Adipocyte (in vitro differentiated cells): Measurements from ENCODE around the gene GATD1.

Source experiments
- DNase-seq: peaks from one replicate; pipeline ENCODE4 v3.0.0-alpha.2; 2015; ENCODE audit warnings: low read depth
- H3K27me3 ChIP-seq: replicated peaks from 2 replicates; pipeline ENCODE4 v1.7.0; 2013; ENCODE audit warnings: mild to moderate bottlenecking, low read length, moderate library complexity; ENCODE audit not compliant: control insufficient read depth, insufficient read depth
- H3K36me3 ChIP-seq: 2 replicates; pipeline ENCODE4 v1.7.0; 2013; ENCODE audit warnings: low read length, mild to moderate bottlenecking, moderate library complexity; ENCODE audit not compliant: control insufficient read depth, insufficient read depth, severe bottlenecking
- H3K4me1 ChIP-seq: 2 replicates; pipeline ENCODE4 v1.7.0; 2013; ENCODE audit warnings: mild to moderate bottlenecking, low read length, moderate library complexity; ENCODE audit not compliant: control insufficient read depth, insufficient read depth
- H3K4me3 ChIP-seq: 2 replicates; pipeline ENCODE4 v1.7.0; 2013; ENCODE audit warnings: mild to moderate bottlenecking, low read length, moderate library complexity
- H3K9ac ChIP-seq: 2 replicates; pipeline ENCODE4 v1.7.0; 2013; ENCODE audit warnings: mild to moderate bottlenecking, low read length, moderate library complexity
- H3K9me3 ChIP-seq: 2 replicates; pipeline ENCODE4 v1.7.0; 2013; ENCODE audit warnings: mild to moderate bottlenecking, low read length, moderate library complexity; ENCODE audit not compliant: control insufficient read depth

GATD1 gene

DNA sequence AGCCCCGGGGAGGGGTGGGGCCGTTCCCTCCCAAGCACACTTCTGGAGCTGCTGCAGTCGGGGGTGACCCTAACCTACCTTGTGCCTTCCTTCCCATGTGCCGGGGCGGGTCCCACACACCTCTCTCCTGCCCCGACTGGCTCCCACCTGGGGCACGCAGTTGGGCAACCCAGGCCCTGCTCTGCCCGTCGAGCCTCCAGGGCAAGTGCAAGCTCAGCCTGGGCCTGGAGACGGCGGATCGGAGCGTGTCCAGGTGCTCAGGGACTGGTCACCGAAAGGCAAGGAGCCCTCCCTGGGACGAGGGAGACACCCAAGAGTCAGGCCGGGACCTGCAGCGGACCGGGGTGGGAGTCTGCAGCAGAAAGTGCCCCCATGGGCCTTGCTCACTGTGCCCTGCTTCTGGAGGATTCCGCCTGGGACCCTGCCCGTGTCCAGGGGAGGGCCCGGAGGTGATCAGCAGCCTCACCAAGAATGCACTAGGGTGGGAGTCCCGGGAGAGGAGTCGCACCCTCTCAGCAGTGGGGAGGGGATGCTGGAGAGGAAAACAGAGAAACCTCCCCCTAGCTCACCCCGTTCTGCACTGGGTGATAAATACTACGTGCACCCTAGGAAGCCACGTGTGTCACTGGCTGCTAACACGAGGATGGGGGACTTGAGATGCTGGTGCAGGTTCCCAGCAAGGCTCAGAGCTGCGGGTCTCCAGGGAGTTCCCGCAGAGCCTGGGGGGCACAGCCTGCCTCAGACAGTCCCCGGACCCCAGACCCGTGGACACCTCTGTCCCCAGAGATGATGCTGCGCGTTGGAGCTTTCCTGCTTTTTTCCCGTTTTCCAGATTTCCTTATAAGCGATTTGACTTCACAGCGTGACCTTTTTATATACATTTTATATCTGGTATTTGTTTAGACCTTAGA is 5.2 kb upstream of the GATD1 start:
- Histone ChIP-seq H3K4me1 (peaks cover 17% of the 10 kb centered on the region), H3K27me3 (no peaks in the 10 kb centered on the region), H3K9ac (peak overlapping the region; percentile 51), H3K9me3 (no peaks in the 10 kb centered on the region), H3K36me3 (peaks cover 8% of the 10 kb centered on the region), H3K4me3 (no peak overlapping the region)
- no peak for DNase-seq

DNA sequence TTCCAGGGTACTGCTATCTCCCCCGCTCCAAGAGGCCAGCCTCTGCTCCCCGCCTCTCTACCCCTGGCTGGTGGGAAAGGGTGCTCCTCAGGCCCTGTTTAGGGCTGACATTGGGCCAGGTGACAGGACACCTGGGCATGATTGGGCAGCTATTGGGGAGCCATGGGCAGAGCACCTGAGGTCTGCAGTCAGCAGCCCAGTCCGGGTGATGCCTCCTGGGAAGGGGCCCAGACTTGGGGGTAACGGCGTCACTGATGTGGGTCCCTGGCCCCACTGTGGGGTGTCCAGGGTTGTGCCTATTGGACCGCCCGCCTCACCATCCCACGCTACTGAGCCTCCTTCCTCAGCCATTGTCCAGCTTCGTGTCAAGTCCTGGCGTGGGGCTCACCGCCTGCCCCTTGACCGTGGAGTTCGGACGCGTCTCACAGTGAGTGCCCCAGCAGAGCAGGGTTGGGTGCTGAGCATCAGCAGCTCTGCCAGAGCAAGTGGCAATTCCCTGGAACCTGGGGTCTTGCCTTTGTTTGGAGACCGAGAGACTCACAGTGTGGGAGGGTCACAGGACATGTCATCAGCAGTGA is 2.8 kb upstream of the GATD1 start:
- no peak for DNase-seq

DNA sequence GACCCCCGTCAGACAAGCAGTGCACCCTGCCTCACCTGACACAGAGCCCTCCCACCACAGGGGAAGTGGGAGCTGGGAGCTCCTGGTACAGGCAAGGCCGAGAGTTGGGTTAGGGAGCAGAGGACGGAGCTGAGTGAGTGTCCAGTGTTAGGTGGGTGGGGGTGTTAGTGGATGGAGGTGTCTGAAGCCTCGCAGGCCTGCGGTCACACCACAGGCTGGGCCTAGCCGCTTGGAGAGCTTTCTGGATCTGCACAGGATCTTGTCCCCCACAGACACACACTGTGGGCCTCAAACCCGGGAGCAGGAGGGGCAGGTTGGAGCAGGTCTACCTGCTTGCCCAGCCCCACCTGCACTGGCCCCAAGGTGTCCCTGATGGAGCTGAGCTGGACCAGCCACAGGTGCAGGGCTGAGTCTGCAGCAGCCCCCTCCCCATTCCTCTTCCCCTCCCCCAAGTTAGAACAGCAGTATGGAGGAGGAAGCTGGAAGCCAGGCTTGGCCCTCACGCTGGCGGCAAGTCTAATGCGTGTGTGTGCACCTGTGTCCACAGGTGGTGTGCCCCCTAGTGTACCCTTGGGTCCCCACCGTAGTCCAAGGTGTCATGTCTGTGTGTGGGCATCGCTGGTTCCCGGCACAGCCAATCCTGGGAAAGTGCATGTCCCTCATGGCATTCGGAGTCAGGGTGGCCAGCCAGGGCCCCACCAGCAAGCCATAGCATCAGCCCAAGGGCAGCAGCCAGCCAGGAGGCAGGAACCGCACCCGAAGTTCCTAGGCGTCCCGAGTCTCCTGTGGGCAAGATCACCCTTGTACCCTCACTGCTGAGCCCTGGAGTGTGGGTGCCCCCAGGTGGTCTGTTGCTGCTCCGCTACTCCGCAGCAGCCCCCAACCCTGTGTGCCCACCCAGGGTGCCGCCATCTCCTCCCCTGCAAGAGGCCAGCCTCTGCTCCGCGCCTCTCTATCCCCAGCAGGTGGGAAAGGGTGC is 2.0 kb upstream of the GATD1 start:
- Histone ChIP-seq H3K27me3 (no peaks in the 10 kb centered on the region), H3K4me1 (peaks cover 28% of the 10 kb centered on the region), H3K36me3 (peaks cover 11% of the 10 kb centered on the region), H3K9me3 (no peaks in the 10 kb centered on the region), H3K9ac (no peak overlapping the region), H3K4me3 (no peak overlapping the region)
- no peak for DNase-seq

More for the DNA sequence above, 2.8 kb upstream of the GATD1 start:
- Histone ChIP-seq H3K9me3 (no peaks in the 10 kb centered on the region), H3K4me3 (no peak overlapping the region), H3K9ac (no peak overlapping the region), H3K4me1 (peaks cover 24% of the 10 kb centered on the region), H3K27me3 (no peaks in the 10 kb centered on the region), H3K36me3 (peaks cover 8% of the 10 kb centered on the region)

DNA sequence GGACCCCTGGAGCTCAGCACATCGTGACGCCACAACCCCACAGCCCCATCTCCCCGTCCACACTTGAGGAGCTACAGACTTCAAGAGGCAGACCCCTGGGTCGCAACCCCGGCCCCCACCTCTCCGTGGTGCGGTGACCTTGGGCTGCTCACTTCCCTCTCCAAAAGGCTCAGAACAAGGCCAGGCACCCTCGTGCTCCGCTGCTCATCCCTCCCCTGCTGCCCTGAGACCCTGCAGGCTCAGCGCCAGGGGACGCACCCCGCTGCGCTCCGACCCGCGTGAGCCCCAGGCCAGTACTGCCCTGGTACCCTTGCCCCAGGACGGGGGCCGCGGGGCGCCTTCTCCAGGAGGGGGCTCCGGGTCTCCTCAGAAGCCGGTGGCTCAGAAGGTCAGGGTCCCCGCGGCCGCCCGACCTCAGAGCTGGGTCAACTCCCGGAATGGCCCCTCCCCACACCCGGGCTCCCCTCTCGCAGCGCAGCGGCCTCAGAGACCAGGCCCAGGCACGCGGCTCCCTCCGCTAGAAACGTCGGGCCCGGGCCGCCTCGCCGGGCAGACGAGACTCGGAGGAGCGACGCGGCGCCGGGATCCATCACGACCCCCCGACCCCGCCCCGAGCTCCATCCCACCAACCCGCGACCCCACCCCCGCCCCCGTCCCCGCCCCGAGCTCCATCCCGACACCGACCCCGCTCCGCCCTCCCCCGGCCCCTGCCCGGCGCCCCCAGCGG is 563 bp downstream of the GATD1 start:
- Histone ChIP-seq H3K9ac (peak overlapping the region; percentile 91), H3K27me3 (no peaks in the 10 kb centered on the region), H3K4me3 (peak overlapping the region; percentile 91), H3K4me1 (peaks cover 20% of the 10 kb centered on the region), H3K9me3 (no peaks in the 10 kb centered on the region), H3K36me3 (peaks cover 33% of the 10 kb centered on the region)
- DNase-seq, result peak; percentile 74

DNA sequence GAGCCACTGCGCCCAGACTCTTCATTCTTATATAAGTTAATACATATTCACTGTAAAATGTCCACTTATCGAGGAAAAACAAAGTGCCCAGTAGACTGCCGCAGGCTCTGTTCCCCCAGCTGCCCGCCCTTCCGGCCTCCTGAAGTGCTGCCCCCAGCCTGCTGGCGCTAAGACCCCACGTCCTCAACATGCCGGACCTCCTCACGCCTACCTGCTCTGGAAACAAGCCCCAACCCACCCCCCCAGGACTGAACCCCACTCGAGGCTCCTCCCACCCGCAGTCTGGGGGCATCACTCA is 1.1 kb downstream of the GATD1 start:
- Histone ChIP-seq H3K27me3 (no peaks in the 10 kb centered on the region), H3K9ac (peak overlapping the region; percentile 91), H3K9me3 (no peaks in the 10 kb centered on the region), H3K4me3 (peak overlapping the region; percentile 91), H3K36me3 (peaks cover 38% of the 10 kb centered on the region), H3K4me1 (peaks cover 20% of the 10 kb centered on the region)
- DNase-seq, result no peak

DNA sequence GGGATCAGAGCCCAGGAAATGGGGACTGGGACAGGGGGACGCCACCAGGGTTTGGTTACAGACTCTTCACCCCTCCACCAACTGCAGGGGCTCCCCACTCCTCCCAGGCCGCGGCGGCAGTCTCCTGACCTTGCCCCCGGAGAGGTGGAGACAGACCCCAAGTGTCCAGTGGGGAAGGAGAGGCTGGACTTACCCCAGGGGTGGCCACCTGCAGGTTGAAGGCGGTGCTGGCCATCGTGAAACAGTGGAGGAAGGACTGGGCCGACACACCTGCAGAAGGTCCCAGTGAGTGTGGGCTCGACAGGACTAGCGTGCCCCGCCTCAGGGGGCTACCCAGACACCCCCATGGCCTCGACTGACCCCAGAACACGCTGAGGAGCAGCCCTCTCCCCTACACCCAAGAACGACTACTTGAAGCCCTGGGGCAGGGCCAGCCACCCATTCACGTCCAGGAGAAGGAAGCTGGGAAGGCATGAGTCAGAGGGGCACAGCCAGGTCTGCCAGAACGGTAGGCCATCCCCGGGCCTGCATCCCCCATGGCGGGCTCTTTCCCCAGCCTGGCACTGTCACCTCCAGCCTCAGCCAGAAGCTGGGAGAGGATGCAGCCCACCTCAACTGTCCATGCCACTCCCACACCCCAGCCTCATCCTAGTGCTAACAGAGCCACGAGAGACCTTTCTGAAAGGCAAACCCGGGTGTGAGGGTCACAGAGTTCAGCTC is 2.3 kb downstream of the GATD1 start:
- Histone ChIP-seq H3K9me3 (no peaks in the 10 kb centered on the region), H3K4me3 (peak overlapping the region; percentile 91), H3K36me3 (peaks cover 47% of the 10 kb centered on the region), H3K9ac (peak overlapping the region; percentile 91), H3K27me3 (no peaks in the 10 kb centered on the region), H3K4me1 (peaks cover 20% of the 10 kb centered on the region)
- no peak for DNase-seq

DNA sequence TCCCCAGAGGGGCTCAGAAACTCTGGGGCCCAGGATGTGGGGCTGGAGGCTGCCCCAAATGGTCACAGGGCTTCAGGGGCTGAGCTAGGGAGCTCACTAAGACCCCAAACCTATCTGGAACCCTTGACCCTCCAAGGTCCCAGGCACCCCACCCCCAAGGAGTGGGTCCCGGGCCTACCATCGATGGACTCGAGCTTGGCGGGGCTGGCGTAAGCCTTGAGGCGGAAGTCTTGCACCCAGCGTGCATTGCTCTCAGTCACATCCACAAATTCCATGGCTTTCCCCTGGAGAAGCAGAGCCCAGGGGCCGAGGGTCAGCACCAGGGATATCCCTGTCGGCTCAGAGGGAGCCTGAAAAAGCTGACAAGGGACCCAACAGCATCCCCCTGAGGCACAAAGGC is 3.5 kb downstream of the GATD1 start:
- H3K27me3 ChIP-seq, result no peaks in the 10 kb centered on the region
- H3K9me3 ChIP-seq, result no peaks in the 10 kb centered on the region
- H3K36me3 ChIP-seq, result peaks cover 47% of the 10 kb centered on the region
- peak overlapping the region; percentile 45 for H3K9ac ChIP-seq
- peaks cover 18% of the 10 kb centered on the region for H3K4me1 ChIP-seq
- no peak overlapping the region for H3K4me3 ChIP-seq
- DNase-seq, result no peak

DNA sequence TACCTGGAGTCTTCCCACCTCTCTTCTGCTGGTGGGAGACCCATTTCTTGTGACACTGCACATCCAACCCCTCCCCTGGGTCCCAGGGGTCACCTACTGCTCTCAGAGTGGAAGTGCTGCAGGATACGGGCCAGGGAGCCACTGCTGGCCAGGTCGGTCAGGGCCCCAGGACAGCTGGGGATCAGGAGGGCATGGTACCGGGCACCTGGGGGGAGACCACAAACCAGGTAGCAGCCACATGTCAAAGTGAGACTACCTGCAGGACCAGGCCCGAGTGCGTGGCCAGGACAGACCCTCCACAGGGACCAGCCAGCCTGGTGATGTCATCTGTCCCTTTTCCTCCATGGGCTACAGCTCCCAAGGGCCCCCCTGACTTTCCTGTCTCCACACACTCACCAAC is 3.9 kb downstream of the GATD1 start:
- no peaks in the 10 kb centered on the region for H3K9me3 ChIP-seq
- no peaks in the 10 kb centered on the region for H3K27me3 ChIP-seq
- no peak for DNase-seq
- H3K9ac ChIP-seq, result peak overlapping the region; percentile 45
- peaks cover 47% of the 10 kb centered on the region for H3K36me3 ChIP-seq
- H3K4me3 ChIP-seq, result no peak overlapping the region
- peaks cover 16% of the 10 kb centered on the region for H3K4me1 ChIP-seq

DNA sequence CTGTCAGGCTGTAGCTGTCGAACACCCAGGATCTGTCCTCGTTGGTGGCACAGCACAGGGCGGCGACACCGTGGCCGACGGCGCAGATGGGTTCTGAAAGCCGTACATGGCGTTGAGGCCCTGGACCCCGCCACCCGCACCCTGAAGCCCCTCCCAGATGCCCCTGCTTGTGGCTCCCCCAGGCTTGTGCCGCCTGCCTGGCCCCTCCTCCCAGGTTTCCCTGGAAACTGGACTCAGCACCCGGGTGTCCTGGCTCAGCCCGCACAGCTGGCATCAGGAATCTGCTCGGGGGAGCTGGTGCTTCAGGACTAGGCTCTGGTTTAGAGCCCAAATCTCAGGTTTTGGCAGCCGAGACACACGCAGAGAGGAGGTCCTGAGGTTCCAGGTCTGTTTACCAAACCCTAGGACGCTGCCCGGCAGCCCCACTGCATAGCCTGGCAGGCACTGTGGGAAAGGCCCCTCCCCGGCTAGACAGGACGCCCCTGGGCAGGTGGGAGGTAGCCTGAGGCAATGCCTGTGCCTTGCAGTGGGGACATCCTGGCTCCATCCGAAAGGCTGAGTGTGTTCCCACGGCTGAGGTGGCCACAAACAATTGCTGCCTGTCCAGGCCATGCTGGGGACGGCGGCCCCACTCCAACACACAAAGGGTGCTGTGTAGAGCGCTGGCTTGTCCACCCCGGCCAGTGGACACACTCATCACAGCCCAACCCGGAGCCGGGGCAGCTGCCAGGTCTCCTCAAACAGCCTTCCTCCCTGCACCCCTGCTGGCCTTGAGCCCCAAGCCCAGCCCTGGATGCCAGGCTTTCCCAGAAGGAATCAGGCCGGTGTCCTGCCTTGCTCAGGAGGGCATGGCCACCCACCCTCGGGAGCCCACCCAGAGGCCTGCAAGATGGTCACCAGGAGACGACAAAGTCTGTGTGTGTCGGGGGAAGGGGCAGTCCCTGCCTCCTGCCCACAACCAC is 4.6 kb downstream of the GATD1 start:
- no peak for DNase-seq

More for the DNA sequence above, 4.6 kb downstream of the GATD1 start:
- Histone ChIP-seq H3K9ac (no peak overlapping the region), H3K9me3 (no peaks in the 10 kb centered on the region), H3K27me3 (no peaks in the 10 kb centered on the region), H3K4me1 (peaks cover 11% of the 10 kb centered on the region), H3K4me3 (no peak overlapping the region), H3K36me3 (peaks cover 50% of the 10 kb centered on the region)
